C4-2B (cell line): ENCODE data around the gene MYO1E.

ENCODE experiments used
- H3K27ac ChIP-seq: fragments of 450-650 bp; 2 replicates; pipeline ENCODE4 v1.5.1; 2017
- ZFX ChIP-seq: fragments of 450-650 bp; IDR thresholded peaks from 2 replicates; pipeline ENCODE4 v1.6.1; 2017
- TF ChIP-seq, protein P1 (sequence below): fragments of 450-650 bp; conservative IDR thresholded peaks from 2 replicates; pipeline ENCODE4 v1.5.1; 2017; ENCODE audit warnings: mild to moderate bottlenecking

Gene MYO1E

DNA sequence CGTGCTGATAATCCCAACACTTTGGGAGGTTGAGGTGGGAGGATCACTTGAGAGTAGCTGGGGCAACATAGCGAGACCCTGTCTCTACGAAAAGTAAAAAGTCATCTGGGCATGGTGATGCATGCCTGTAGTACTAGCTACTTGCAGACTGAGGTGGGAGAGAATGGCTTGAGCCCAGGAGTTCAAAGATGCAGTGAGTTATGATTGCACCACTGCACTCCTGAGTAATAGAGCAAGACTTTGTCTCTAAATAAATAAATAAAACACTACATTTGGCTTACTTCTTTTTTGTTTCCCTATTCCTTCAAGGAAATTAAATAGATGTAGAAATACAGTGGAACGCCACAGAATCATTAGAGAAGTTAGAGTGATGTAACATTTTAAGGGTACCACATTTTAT, 186.2 kb downstream of the MYO1E start:
- no peak overlapping the region for H3K27ac ChIP-seq
- no peak for TF ChIP-seq ZFX
- TF ChIP-seq, protein P1, sequence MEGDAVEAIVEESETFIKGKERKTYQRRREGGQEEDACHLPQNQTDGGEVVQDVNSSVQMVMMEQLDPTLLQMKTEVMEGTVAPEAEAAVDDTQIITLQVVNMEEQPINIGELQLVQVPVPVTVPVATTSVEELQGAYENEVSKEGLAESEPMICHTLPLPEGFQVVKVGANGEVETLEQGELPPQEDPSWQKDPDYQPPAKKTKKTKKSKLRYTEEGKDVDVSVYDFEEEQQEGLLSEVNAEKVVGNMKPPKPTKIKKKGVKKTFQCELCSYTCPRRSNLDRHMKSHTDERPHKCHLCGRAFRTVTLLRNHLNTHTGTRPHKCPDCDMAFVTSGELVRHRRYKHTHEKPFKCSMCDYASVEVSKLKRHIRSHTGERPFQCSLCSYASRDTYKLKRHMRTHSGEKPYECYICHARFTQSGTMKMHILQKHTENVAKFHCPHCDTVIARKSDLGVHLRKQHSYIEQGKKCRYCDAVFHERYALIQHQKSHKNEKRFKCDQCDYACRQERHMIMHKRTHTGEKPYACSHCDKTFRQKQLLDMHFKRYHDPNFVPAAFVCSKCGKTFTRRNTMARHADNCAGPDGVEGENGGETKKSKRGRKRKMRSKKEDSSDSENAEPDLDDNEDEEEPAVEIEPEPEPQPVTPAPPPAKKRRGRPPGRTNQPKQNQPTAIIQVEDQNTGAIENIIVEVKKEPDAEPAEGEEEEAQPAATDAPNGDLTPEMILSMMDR = no peak

DNA sequence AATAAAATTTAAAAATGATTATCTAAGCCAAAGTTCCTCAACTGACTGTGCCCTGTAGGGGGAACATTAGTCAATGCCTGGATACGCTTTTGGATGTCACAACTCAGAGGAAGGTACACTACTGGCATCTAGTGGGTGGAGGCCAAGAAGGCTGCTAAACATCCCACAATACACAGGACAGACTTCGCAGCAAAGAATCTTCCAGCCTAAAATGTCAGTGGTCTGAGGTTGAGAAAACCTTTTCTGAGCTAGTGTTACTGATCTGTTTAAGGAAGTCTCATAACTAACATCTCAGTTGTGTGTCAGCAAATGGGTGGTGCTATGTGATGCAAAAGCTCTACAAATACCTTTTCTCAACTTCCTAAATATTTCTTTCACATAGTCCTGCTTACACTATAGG, 186.9 kb downstream of the MYO1E start:
- H3K27ac ChIP-seq = no peak overlapping the region

DNA sequence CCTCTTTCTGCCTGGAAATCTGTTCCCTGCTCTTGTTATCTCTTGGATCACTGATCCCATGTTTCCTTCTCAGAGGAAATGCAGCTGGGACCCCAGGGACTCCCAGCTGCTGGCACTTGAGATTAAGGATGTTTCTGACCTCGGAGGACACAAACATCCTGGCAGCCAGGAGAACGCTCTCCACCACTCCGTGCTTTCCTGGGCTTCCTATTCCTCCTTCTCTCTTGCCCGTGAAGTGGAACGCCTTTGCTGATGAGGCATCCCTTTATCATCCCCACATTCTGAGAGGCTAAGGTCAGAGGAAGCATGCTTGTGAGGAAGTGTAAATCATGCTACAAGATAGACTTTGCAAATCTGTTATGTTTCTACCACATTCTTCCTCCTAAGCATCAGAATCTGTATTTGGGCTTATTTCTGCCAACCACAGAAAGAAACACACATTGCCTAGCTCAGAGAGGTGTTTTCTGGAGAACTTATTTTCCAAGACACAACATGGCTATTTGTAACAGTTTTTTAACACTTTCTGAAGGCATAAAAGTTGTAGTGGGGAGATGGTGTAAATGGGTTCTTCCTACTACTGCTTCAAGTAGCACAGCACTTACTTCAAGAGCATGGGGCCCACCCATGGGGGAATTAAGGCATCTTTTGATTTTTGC, 191.6 kb downstream of the MYO1E start:
- no peak overlapping the region for H3K27ac ChIP-seq
- no peak for TF ChIP-seq ZFX

More for the DNA sequence above, 186.9 kb downstream of the MYO1E start:
- TF ChIP-seq, protein P1 = peak; percentile 41; the same call in 1 of the 2 replicates
- no peak for TF ChIP-seq ZFX

DNA sequence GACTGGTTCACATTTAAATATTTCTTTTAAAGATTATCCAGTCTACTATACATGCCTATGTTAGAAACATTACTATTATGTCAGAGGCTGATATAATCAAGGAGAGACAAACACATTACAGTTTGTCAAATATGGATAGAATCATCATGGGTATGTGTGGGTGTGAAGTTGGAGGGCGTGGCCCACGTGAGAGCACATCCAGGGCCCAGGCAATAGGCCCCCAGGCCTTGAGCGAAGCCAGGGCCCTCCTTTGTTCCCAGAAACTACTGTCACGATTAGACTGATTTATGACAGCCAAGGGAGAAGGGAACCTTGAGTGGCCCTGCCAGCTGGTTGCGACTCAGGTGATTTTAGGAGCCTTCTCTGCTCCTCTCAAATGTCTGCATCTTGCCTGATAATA, 193.0 kb downstream of the MYO1E start:
- no peak for TF ChIP-seq ZFX
- TF ChIP-seq, protein P1 = no peak
- no peak overlapping the region for H3K27ac ChIP-seq

DNA sequence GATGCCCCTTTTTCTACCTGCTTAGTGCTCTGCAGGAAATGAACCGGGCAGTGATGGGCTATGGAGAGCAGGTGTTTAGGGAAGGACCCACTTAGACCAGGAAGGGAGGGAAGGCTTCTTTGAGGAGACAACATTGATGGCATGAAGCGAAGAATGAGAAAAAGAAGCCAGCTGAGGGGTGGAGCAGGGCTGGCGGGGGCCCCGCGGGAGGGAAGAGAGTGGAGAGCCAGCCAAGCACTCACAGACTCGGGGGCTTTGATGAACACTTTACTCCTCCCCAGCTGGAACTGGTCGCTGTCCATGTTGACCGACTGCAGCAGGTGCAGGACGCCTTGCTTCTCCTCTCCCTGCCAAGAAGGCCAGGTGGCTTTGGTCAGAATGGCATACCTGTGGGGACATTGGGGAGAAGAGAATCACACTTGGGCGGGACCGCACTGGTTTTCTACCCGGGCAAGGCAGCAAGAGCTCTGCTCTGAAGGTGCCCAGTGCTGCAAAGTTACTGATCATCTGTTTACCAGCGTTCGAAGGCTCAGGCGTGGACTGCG, 194.4 kb downstream of the MYO1E start:
- no peak overlapping the region for H3K27ac ChIP-seq
- TF ChIP-seq, protein P1 = no peak
- no peak for TF ChIP-seq ZFX

DNA sequence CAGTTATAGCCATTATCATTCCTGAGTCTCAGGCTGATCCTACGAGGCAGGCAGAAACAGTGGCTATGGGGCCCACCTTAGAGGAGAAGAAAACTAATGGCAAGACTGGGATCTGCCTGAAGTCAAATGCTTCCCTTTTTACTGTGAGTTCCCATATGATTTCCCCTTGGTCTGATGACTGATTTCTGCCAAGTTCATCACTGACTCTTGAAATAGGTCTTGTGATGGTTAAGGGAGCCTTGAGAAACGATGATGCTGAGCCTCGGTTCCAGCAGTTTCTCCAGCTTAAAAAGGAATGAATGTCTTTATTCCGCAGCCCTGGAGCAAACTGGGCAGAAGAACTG, 195.4 kb downstream of the MYO1E start:
- no peak overlapping the region for H3K27ac ChIP-seq
- TF ChIP-seq, protein P1 = no peak
- no peak for TF ChIP-seq ZFX

DNA sequence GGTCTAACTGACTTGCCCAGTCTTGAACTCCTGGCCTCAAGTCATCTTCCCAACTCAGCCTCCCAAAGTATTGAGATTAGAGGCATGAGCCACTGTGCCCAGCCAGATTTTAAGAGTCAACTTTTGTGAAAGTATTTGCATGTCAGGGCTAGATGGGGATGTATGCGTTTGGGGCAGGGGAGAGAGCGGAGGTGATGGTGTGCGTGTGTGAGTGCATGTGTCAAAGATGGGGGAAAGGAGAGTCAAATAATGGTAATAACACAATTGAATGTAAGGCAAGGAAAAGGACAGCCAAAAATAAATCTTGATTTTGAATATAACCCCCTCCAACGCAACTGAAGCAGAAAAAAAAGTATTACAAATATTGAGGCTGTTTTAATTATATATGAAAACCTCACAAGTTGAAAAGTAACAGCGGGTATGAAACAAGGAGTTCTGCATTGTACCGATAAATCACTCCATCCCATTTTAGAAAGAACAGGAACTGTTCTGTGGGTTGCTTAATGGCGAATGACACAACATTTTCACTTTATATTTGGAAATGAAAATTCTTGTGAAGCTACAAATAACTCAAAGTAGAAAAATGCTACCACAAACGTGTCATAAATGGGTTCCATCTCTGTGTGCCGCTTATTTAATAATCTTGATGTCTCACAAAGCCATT, 195.9 kb downstream of the MYO1E start:
- H3K27ac ChIP-seq = no peak overlapping the region
- TF ChIP-seq, protein P1 = no peak
- TF ChIP-seq ZFX = no peak
